ENCODE measurements around the gene CTAG1B. TPM values are rescaled to one million over a fixed set of nuclear protein-coding genes. Genes with fewer than 3 reads are reported as not detected.
"Not testable (repeated sequence)": the region's sequence is repeated elsewhere in the genome, so short reads cannot be mapped to it uniquely, and the experiment has no call there.

Gene CTAG1B
- polyA plus RNA-seq, 1 experiment = not detected

- Histone ChIP-seq H3K36me3 (ENCODE audit: control insufficient read depth, insufficient read depth, low read length) (no peaks in the 10 kb centered on the region), H3K27me3 (ENCODE audit: control insufficient read depth, insufficient read depth, low read length) (no peaks in the 10 kb centered on the region), H3K4me3 (ENCODE audit: low read depth, low read length) (no peak overlapping the region)
- no peak for DNase-seq (ENCODE audit: low read depth)
- CTCF ChIA-PET = no interaction called here
- TF ChIP-seq, protein P1, sequence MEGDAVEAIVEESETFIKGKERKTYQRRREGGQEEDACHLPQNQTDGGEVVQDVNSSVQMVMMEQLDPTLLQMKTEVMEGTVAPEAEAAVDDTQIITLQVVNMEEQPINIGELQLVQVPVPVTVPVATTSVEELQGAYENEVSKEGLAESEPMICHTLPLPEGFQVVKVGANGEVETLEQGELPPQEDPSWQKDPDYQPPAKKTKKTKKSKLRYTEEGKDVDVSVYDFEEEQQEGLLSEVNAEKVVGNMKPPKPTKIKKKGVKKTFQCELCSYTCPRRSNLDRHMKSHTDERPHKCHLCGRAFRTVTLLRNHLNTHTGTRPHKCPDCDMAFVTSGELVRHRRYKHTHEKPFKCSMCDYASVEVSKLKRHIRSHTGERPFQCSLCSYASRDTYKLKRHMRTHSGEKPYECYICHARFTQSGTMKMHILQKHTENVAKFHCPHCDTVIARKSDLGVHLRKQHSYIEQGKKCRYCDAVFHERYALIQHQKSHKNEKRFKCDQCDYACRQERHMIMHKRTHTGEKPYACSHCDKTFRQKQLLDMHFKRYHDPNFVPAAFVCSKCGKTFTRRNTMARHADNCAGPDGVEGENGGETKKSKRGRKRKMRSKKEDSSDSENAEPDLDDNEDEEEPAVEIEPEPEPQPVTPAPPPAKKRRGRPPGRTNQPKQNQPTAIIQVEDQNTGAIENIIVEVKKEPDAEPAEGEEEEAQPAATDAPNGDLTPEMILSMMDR (IDR thresholded peaks at IDR 0.05; ENCODE audit: insufficient read depth, low read depth, low read length) = no peak
- POLR2A ChIA-PET = no interaction called here
Measured at GRCh38 chrX:154657226-154657805, 38.2 kb upstream of the CTAG1B start.

GRCh38 chrX:154655786-154656185 lies 36.7 kb upstream of the CTAG1B start:
- ChIA-PET POLR2A (no interaction called here), CTCF (no interaction called here)
- no peak overlapping the region for H3K4me3 ChIP-seq (ENCODE audit: low read depth, low read length)
- TF ChIP-seq, protein P1 (IDR thresholded peaks at IDR 0.05; ENCODE audit: insufficient read depth, low read depth, low read length) = no peak
- DNase-seq (ENCODE audit: low read depth) = no peak
- no peaks in the 10 kb centered on the region for H3K27me3 ChIP-seq (ENCODE audit: control insufficient read depth, insufficient read depth, low read length)
- no peaks in the 10 kb centered on the region for H3K36me3 ChIP-seq (ENCODE audit: control insufficient read depth, insufficient read depth, low read length)

DNA sequence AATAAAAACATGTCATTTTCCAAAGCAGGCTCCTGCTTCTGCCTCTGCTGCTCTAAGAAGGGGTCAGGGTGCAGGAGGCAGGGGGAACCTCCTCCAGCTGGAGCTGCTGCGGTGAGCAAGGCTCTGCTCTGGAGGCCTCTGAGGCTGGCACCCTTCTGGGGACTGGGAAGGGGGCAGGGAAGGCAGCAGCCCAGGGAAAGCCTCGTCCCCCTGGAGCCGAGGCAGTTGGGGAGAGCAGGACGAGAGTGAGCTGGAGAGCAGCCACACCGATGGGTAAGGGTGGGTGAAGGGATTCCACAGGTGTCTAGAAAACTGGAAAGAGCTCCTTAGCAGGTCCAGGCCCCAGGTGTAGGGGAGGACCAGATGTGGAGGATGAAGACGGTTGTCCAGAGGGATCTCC lies 36.3 kb upstream of the CTAG1B start:
- no peak overlapping the region for H3K4me3 ChIP-seq (ENCODE audit: low read depth, low read length)
- TF ChIP-seq, protein P1 (IDR thresholded peaks at IDR 0.05; ENCODE audit: insufficient read depth, low read depth, low read length) = no peak
- ChIA-PET POLR2A (no interaction called here), CTCF (no interaction called here)
- H3K27me3 ChIP-seq (ENCODE audit: control insufficient read depth, insufficient read depth, low read length) = no peaks in the 10 kb centered on the region
- no peaks in the 10 kb centered on the region for H3K36me3 ChIP-seq (ENCODE audit: control insufficient read depth, insufficient read depth, low read length)
- DNase-seq (ENCODE audit: low read depth) = no peak

- TF ChIP-seq, protein P1 (IDR thresholded peaks at IDR 0.05; ENCODE audit: insufficient read depth, low read depth, low read length) = no peak
- Histone ChIP-seq H3K4me3 (ENCODE audit: low read depth, low read length) (no peak overlapping the region), H3K27me3 (ENCODE audit: control insufficient read depth, insufficient read depth, low read length) (no peaks in the 10 kb centered on the region), H3K36me3 (ENCODE audit: control insufficient read depth, insufficient read depth, low read length) (no peaks in the 10 kb centered on the region)
- CTCF ChIA-PET = no interaction called here
- no peak for DNase-seq (ENCODE audit: low read depth)
- POLR2A ChIA-PET = no interaction called here
Measured at GRCh38 chrX:154654925-154655324, 35.8 kb upstream of the CTAG1B start.

DNA sequence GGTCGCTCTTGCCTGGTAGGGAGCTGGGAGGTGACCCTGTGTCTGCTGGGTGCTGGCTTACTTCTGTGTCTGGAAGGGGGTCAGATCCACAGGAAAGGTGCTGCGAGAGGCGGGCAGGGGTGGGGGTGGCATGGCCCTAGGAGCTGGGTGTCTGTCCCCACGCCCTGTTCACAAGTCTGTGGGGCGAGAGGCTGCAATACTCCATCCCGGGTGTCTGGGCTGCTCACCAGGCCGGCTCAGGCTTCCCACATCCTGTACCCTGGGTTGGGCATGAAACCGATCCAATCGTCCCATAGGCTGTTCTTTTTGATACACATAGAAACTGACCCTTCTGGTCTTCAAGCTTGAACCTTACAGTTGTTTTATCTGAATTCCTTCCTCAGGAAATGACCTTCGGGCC lies 35.3 kb upstream of the CTAG1B start:
- DNase-seq (ENCODE audit: low read depth) = no peak
- Histone ChIP-seq H3K36me3 (ENCODE audit: control insufficient read depth, insufficient read depth, low read length) (no peaks in the 10 kb centered on the region), H3K4me3 (ENCODE audit: low read depth, low read length) (no peak overlapping the region), H3K27me3 (ENCODE audit: control insufficient read depth, insufficient read depth, low read length) (no peaks in the 10 kb centered on the region)
- POLR2A ChIA-PET = no interaction called here
- CTCF ChIA-PET = no interaction called here
- TF ChIP-seq, protein P1 (IDR thresholded peaks at IDR 0.05; ENCODE audit: insufficient read depth, low read depth, low read length) = no peak

DNA sequence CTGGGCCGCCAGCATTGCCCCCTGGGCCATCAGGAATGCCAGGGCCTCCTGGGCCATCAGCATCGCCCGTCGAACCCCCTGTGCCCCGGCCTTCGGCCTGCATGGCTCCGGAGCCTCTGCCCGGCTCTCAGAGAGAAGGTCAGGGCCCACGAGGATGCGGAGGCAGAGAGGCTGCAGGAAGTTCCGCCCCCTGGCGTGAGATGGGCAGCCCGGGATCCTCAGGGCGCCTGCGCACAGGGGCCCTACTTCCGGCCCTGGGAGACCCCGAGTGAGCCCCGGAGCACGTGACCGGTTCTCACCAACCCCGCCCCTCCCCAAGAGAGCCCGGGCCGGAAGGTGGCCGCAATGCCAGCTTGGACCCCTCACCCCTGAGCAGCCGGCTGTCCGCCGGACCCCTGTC lies 34.3 kb upstream of the CTAG1B start, which contains the start of gene CTAG2:
CTAG2 (minus strand) TSS at position 167 of the 400 bp plus-strand sequence; CDS start at position 103, 64 bp downstream.
- H3K36me3 ChIP-seq (ENCODE audit: control insufficient read depth, insufficient read depth, low read length); CTCF ChIA-PET; POLR2A ChIA-PET; DNase-seq (ENCODE audit: low read depth); H3K27me3 ChIP-seq (ENCODE audit: control insufficient read depth, insufficient read depth, low read length); H3K4me3 ChIP-seq (ENCODE audit: low read depth, low read length): not testable (repeated sequence)
